Measurements from ENCODE around the gene TENM4.

GRCh38 chr11:78740199-78741071, 700.4 kb downstream of the TENM4 start:
- TF ChIP-seq CTCF (IDR thresholded peaks at IDR 0.05), result no peak
- TF ChIP-seq POLR2A (IDR thresholded peaks at IDR 0.05), result no peak

Measured in heart left ventricle (tissue), 13 donors.